ENCODE data around the gene GPR108. TPM values are rescaled to one million over a fixed set of nuclear protein-coding genes. Genes with fewer than 3 reads are reported as not detected.

The GPR108 gene
- total and polyA plus RNA-seq, 2 of the 13 experiments (the other 11 are each of a cell fraction or from before 2014, with no cell fraction given) = 36.4 to 63.0 TPM

GRCh38 chr19:6723108-6723618, 14.2 kb downstream of the GPR108 start (continued):
- TF ChIP-seq NFE2L2 (IDR thresholded peaks at IDR 0.05; ENCODE audit: low read length) (no peak), ZNF329 (CRISPR knock-in tag; IDR thresholded peaks at IDR 0.05; ENCODE audit: low read depth) (0 out of 2 replicates have a peak, but pooled peaks have one; percentile 41), ZNF207 (IDR thresholded peaks at IDR 0.05; ENCODE audit: borderline replicate concordance) (no peak), ZNF530 (CRISPR knock-in tag; IDR thresholded peaks at IDR 0.05; ENCODE audit: low read depth) (no peak), SYNCRIP (IDR thresholded peaks at IDR 0.05; ENCODE audit: insufficient read depth, low read depth, low read length) (no peak), SRSF1 (optimal IDR thresholded peaks at IDR 0.05; ENCODE audit: low read depth, low read length) (no peak), ZNF10 (CRISPR knock-in tag; IDR thresholded peaks at IDR 0.05; ENCODE audit: borderline replicate concordance, low read depth) (no peak), E2F5 (CRISPR knock-in tag; conservative IDR thresholded peaks at IDR 0.05) (no peak), SALL1 (CRISPR knock-in tag; IDR thresholded peaks at IDR 0.05) (peak; percentile 88), ARID2 (CRISPR knock-in tag; IDR thresholded peaks at IDR 0.05; ENCODE audit: borderline replicate concordance) (no peak), ZNF337 (CRISPR knock-in tag; IDR thresholded peaks at IDR 0.05; ENCODE audit: borderline replicate concordance, low read depth) (no peak), SRF (IDR thresholded peaks at IDR 0.05; ENCODE audit: low read depth, low read length) (no peak), TCF12 (IDR thresholded peaks at IDR 0.05) (no peak), TCF12 (CRISPR knock-in tag; IDR thresholded peaks at IDR 0.05) (no peak), MED1 (CRISPR knock-in tag; IDR thresholded peaks at IDR 0.05) (peak; percentile 89), ZNF737 (CRISPR knock-in tag; IDR thresholded peaks at IDR 0.05; ENCODE audit: borderline replicate concordance) (no peak), GPN1 (CRISPR knock-in tag; IDR thresholded peaks at IDR 0.05; ENCODE audit: borderline replicate concordance) (no peak), DR1 (CRISPR knock-in tag; IDR thresholded peaks at IDR 0.05) (no peak), HNF4A (CRISPR knock-in tag; IDR thresholded peaks at IDR 0.05) (peak; percentile 27; the same call in 1 of the 2 replicates), TAF1 (CRISPR knock-in tag; IDR thresholded peaks at IDR 0.05) (peak; percentile 45; the same call in 1 of the 2 replicates), KDM4B (CRISPR knock-in tag; IDR thresholded peaks at IDR 0.05) (no peak), FOXJ3 (CRISPR knock-in tag; IDR thresholded peaks at IDR 0.05; ENCODE audit: borderline replicate concordance) (no peak), ARHGAP35 (CRISPR knock-in tag; IDR thresholded peaks at IDR 0.05; ENCODE audit: borderline replicate concordance) (no peak), ZNF276 (CRISPR knock-in tag; IDR thresholded peaks at IDR 0.05; ENCODE audit: low read depth) (no peak), ZBTB2 (CRISPR knock-in tag; IDR thresholded peaks at IDR 0.05; ENCODE audit: low read depth) (no peak), NCOA1 (CRISPR knock-in tag; IDR thresholded peaks at IDR 0.05) (no peak), NR2C2 (CRISPR knock-in tag; IDR thresholded peaks at IDR 0.05; ENCODE audit: borderline replicate concordance) (peak; percentile 71), ZNF432 (CRISPR knock-in tag; IDR thresholded peaks at IDR 0.05; ENCODE audit: borderline replicate concordance) (no peak)
